NCI-H2107 treated with DMSO at 0.1 percent for 48 hours (cell line): ENCODE measurements around the gene MORN5.

Experiments
- DNase-seq: peaks from one replicate; lab custom pipeline; 2025; ENCODE audit not compliant: unreplicated experiment; lab: John Stamatoyannopoulos, UW

The MORN5 gene

DNA sequence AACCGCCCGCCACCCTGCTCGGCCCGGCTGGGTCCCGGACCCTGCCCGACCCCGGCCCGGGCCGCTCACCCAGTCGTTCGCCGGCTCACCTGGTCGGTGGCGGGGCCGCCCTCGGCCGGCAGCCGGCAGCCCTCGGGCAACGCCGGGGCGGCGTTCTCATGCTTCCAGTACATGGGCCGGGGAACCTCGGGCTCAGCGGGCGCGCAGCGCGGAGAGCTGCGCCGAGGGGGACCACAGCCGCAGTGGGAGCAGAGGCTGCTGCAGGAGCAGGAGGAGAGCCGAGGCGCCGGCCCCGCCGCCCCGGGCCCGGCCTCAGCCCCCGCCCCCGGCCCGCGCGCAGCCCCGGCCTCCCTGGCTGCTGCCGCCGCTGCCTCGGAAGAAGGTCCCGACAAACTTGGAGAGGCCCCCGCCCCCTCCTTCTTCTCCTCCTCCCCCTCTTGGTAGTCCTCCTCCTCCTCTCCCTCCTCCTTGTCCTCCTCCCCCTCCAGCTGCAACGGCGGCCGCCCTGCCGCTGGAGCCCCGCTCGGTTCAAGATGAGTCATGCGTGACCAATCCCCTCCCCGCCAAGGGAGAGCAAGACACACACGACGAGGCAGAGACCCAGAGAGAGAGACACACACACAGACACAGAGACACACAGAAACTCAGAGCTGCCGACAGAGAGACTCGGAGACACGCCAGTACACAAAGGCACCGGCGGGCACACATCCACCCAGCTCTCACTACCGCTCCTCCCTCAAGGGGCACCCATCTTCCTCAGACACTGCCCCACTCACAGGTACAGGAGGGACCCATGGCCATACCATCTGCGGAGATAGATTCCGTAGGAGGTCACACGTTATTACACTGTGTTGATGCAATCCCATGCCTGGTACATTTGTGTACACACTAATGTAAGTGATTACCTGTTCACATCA lies 69.1 kb downstream of the MORN5 start, which contains the start of gene LHX6:
TSS of gene LHX6 (minus strand) at position 390 of the 917 bp plus-strand sequence. CDS start at position 173, 217 bp downstream.
- DNase-seq: no peak

DNA sequence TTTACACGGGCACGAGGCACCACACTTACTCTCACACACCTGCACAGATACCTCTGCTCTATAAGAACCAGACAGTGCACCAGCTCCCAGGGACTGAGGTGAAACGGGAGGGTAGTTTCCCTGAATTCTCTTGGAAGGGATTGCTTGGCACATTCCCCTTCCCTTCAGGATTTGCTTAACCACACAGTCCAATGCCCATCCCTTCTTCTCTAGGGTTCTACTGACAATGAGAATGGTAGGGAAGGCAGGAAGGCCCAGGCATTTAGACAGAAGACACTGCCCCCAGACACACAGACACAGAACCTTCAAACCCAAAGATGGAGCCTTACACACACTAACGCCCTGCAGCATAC lies 69.8 kb downstream of the MORN5 start:
- no peak for DNase-seq

DNA sequence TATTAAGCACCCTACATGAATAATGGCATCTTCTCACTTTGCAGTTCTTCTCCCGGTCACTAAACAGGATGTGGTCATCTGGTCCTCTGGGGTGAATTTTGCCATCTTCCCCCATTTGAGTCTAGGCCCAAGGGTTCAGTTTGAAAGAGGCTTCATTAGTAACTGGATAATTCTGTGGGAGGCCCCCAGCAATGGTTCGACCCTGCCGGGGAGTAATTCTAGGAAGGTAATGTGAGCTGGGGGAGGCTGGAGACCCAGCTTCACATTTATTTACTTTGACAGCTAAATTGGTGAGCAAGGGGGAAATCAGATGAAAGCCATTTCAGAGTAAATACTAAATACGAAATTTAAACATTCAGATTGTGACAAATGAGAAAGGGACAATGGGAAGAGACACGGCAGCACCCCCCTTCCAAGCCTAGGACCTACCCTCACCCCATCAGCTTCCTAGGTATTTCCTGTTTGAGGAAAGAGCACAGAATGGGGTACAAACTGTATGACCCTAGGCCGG lies 73.1 kb downstream of the MORN5 start:
- DNase-seq: no peak

DNA sequence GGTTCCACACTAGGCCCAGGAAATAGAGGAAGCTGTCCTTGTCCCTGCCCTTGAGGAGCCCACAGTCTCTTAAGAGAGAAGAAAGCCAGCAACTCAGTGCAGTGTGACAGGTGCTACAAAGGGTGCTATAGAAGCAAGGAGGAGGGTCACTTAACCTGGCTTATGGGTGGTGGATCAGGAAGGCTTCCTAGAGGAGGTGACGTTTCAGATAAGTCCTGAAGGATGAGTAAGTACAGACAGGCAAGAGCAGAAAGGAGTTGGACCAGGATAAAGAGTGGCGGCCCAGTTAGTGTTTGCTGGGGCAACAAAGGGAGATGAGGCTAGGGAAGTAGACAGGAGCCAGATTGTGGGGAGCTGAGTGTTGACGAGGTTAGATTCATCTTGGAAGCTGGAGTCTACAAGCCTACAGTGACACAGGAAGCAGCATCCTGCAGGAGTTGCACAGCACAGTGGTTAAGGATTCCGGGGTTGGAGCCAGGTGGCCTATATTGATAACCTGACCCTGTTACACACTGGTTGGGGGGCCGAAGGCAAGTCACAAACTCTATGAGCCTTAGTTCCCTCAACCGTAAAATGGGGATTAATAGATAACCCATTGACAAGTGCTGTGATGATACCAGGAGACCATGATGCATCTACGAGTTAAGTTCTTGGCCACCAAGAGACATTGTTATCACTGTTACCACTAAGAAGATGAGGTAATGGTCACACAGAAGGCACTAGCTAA lies 74.5 kb downstream of the MORN5 start:
- DNase-seq: no peak

DNA sequence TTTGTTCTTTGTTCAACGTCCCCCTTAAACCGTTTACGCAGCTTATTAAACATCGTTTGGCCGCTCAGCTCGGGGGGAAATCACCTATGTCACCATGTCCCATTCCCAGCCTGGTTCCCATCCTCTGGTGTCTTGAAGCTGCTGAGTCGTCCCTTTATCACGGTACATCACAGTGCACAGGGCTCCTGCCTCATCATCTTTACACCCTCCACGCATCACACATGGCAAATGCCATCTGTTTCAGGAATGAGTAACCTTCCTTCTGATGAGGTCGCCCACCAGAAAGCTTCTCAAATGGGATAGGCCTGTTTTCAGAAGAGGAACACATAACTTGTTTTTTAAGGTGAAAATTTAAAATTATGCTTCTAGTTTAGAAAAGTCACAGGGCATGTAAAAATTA lies 77.0 kb downstream of the MORN5 start:
- DNase-seq: no peak

DNA sequence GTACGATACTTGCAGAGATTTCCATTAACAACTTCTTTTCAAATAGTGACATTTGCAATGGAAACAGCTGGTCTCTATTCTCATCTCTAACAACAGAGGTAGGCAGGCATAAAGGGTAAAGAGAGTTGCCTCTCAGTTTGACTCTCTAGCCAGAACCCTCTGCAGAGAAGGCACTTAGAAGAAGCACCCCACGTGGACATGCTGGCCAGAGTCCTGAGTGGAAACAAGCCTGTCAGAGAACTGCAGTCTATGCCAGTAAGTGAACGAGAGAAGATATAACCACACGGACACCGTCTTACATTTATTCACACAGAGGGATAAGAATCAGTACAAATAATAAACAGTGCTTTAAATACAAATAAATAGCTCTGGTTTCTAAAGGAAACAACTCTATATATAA lies 80.0 kb downstream of the MORN5 start:
- no peak for DNase-seq

DNA sequence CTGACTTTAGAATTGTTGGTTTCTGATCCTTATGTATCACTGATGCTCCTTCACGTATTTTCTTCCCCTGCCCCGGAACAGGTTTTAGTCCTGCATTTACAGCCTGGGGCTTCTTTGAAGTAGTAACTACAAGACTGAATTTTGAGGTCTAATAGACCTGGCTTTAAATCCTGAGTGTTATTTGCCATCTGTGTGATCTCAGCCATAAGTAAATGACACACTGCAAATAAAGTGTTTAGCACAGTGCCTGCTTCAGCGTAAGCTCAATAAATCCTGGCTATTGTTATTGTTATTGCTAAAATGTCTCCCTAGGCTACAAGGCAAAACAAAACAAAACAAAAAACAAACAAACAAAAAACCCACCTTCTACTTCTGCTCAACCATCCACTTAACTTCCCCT lies 84.6 kb downstream of the MORN5 start:
- DNase-seq: no peak

DNA sequence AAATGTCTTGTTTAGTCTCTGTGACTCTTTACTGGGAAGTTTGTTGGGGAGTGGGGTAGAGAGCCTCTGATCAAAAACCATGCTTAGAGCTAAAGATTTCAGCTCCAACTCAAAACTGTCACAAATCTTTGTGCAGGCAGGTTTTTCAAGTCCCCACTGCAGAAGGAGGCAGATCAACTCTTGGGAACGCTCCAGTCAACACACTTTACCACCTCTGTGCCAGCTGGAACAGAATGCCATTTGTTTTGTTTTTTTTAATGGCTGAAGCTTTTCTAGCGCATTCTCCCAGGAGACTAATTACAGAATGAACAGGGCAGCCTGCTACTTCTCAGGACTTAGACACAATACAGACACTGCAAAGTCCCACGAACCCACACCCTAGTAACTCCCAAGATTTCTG lies 87.0 kb downstream of the MORN5 start:
- DNase-seq: no peak

DNA sequence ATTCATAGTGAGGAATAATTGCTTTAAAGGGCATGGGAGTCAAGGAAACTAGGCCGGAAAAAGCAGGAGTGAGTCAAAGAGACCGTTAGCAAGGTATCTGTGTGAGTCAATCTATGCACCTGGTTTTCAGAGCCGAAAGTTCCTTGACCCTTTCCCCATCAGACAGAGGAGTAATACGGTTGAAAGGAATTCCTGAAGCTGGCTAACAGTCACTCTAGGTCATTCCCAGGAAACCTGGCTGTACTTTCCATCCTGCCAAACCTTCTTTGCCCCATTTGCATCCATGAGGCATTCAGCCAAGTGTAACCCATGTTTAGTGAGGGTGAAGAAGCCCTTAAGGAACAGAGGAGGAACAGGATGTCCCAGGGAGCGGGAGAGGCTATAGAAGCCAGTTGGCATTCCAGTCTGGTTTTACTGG lies 88.7 kb downstream of the MORN5 start:
- no peak for DNase-seq
